NT2/D1 (cell line): ENCODE data around the gene ACOT4.
A peak's percentile ranks its signal among the peaks of the same experiment; 100 is the strongest.
"Not testable (repeated sequence)": the region's sequence is repeated elsewhere in the genome, so short reads cannot be mapped to it uniquely, and the experiment has no call there.

Source experiments
- DNase-seq: peaks from one replicate; pipeline ENCODE4 v3.0.0-alpha.2; 2011; ENCODE audit warnings: low read depth, low spot score
- H3K27me3 ChIP-seq: 2 replicates; pipeline ENCODE4 v1.6.0; 2011; ENCODE audit warnings: mild to moderate bottlenecking; ENCODE audit not compliant: insufficient read length, insufficient read depth
- H3K36me3 ChIP-seq: 2 replicates; pipeline ENCODE4 v1.6.1; 2011; ENCODE audit warnings: mild to moderate bottlenecking, low read length, mixed read lengths; ENCODE audit not compliant: insufficient read depth, insufficient read length
- H3K4me1 ChIP-seq: 2 replicates; pipeline ENCODE4 v1.5.1; 2011; ENCODE audit not compliant: insufficient read depth, insufficient read length
- H3K4me3 ChIP-seq: 2 replicates; pipeline ENCODE4 v1.5.1; 2011; ENCODE audit warnings: low read depth; ENCODE audit not compliant: insufficient read length
- H3K9ac ChIP-seq: 2 replicates; pipeline ENCODE4 v1.6.0; 2011; ENCODE audit warnings: low read depth; ENCODE audit not compliant: insufficient read length
- H3K9me3 ChIP-seq: 2 replicates; pipeline ENCODE4 v1.5.1; 2011; ENCODE audit warnings: mild to moderate bottlenecking, low read length; ENCODE audit not compliant: insufficient read depth
- SUZ12 ChIP-seq: IDR thresholded peaks from 2 replicates; pipeline ENCODE4 v1.6.1; 2011; ENCODE audit not compliant: insufficient read length, insufficient read depth; ENCODE audit errors: extremely low read depth
- YY1 ChIP-seq: IDR thresholded peaks from 2 replicates; pipeline ENCODE4 v1.6.1; 2011; ENCODE audit not compliant: insufficient read length, insufficient read depth
- ZNF274 ChIP-seq: IDR thresholded peaks from 2 replicates; pipeline ENCODE4 v1.6.1; 2011; ENCODE audit warnings: mild to moderate bottlenecking, low read depth, low read length

Gene ACOT4

DNA sequence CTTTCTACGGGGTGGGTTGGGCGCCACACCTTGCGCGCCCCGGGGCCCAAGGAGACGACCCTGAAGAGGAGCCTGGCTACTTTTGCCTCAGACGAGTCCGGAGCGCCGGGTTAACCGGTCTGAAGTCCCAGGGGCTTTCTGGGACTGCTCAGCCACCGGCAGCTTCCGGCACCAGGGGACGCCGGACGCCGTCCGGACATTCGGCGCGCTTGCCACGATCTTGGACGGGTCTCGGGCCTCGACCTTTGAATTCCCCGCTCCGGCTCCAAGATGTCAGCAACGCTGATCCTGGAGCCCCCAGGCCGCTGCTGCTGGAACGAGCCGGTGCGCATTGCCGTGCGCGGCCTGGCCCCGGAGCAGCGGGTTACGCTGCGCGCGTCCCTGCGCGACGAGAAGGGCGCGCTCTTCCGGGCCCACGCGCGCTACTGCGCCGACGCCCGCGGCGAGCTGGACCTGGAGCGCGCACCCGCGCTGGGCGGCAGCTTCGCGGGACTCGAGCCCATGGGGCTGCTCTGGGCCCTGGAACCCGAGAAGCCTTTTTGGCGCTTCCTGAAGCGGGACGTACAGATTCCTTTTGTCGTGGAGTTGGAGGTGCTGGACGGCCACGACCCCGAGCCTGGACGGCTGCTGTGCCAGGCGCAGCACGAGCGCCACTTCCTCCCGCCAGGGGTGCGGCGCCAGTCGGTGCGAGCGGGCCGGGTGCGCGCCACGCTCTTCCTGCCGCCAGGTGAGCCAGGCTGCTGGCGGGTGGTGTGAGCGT, at the start of gene ACOT4:
TSS of gene ACOT4 (plus strand) at position 184 of the 760 bp plus-strand sequence. CDS start at position 271, 87 bp downstream.
- Histone ChIP-seq H3K36me3 (no peaks in the 10 kb centered on the region), H3K27me3 (peaks cover 19% of the 10 kb centered on the region), H3K9me3 (no peaks in the 10 kb centered on the region), H3K4me3 (peak within 1 kb of the TSS; percentile 67), H3K9ac (peak within 1 kb of the TSS; percentile 79), H3K4me1 (no peaks in the 10 kb centered on the region)
- DNase-seq: no peak
- no peak for TF ChIP-seq YY1
- no peak for TF ChIP-seq SUZ12
- no peak for TF ChIP-seq ZNF274

DNA sequence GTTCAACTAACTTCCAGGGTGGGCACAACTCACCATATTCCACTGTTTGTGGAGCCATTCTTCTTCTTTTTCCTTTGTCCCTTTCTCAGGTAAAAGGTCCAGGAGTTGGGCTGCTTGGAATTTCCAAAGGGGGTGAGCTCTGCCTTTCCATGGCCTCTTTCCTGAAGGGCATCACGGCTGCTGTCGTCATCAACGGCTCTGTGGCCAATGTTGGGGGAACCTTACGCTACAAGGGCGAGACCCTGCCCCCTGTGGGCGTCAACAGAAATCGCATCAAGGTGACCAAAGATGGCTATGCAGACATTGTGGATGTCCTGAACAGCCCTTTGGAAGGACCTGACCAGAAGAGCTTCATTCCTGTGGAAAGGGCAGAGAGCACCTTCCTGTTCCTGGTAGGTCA, 48.7 kb upstream of the ACOT4 start:
- H3K27me3 ChIP-seq, H3K36me3 ChIP-seq, H3K9me3 ChIP-seq, DNase-seq, H3K9ac ChIP-seq, H3K4me1 ChIP-seq, H3K4me3 ChIP-seq: not testable (repeated sequence)

DNA sequence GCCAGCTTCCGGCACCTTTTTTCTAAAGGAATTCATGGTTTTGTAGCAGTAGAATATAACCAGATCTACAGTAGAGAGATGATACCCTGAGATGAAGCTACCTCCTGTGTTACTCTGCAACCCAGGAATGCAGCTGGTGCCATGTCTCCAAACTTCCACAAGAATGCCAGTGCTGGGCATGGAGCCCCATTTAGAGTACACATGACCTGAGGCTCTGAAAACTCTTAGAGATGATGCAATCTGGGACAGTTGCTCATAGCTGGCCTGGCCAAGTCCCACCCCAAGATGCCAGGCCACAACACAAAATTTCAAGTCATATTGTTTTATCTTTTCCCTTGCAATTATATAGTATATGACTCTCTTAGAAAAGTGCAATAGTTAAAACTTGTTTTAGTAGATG, 46.3 kb upstream of the ACOT4 start:
- H3K9me3 ChIP-seq, H3K27me3 ChIP-seq, DNase-seq, H3K9ac ChIP-seq, H3K36me3 ChIP-seq, H3K4me3 ChIP-seq, H3K4me1 ChIP-seq: not testable (repeated sequence)

GRCh38 chr14:73549097-73549496, 42.6 kb upstream of the ACOT4 start:
- DNase-seq, H3K36me3 ChIP-seq, H3K4me3 ChIP-seq, H3K9ac ChIP-seq, H3K9me3 ChIP-seq, H3K27me3 ChIP-seq, H3K4me1 ChIP-seq: not testable (repeated sequence)

DNA sequence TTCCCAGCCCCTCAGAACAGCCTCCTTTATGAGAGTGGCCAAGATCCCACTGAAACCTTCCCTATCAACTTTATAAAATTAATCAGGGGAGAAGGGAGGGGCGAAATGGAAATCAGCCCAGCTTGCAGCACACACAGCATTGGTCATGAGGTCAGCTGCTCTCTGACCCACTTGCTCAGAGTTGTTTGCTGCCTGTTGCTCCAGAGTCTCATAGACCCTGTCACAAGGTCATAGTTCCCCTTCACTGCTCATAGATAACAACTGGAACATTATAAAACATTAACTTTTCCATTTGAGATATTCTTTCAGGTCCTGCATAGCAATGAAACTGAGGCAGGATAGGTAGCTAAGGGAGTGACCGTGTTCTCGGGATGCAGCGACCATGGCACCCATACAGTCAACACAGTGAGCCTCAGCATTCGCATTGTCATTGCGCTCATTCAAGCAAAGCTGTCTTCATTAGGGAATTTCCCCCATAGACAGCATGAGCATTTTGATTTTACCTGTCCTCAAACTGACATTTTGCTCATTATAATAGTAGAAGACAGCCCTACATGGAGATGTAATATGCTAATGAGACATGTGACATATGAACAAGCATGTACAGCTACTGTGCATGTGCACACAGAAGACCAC, 41.7 kb upstream of the ACOT4 start:
- H3K4me3 ChIP-seq, DNase-seq, H3K4me1 ChIP-seq, H3K27me3 ChIP-seq, H3K9me3 ChIP-seq, H3K36me3 ChIP-seq, H3K9ac ChIP-seq: not testable (repeated sequence)

- H3K9me3 ChIP-seq: no peaks in the 10 kb centered on the region
- no peaks in the 10 kb centered on the region for H3K27me3 ChIP-seq
- TF ChIP-seq YY1: no peak
- no peak overlapping the region for H3K9ac ChIP-seq
- DNase-seq: no peak
- no peak overlapping the region for H3K4me3 ChIP-seq
- H3K4me1 ChIP-seq: no peaks in the 10 kb centered on the region
- no peaks in the 10 kb centered on the region for H3K36me3 ChIP-seq
Measured at GRCh38 chr14:73553845-73554244, 37.8 kb upstream of the ACOT4 start.

GRCh38 chr14:73557201-73557600, 34.5 kb upstream of the ACOT4 start:
- not testable (repeated sequence) for DNase-seq, H3K27me3 ChIP-seq, H3K4me3 ChIP-seq, H3K4me1 ChIP-seq, H3K36me3 ChIP-seq, H3K9me3 ChIP-seq, H3K9ac ChIP-seq

DNA sequence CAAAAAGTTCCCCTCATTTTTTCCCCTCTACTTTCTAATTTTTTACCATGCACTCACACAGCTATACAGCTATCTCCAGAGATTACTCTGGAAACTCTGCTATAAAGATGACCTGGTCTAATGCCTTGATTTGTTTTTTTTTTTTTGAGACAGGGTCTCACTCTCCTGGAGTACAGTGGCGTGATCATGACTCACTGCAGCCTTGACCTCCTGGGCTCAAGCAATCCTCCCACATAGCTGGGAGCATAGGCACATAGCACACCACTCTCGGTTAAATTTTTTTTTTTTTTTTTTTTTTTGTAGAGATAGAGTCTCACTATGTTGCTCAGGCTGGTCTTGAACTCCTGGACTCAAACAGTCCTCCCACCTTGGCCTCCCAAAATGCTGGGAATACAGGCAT, 33.4 kb upstream of the ACOT4 start:
- H3K9ac ChIP-seq, H3K4me3 ChIP-seq, H3K36me3 ChIP-seq, H3K9me3 ChIP-seq, H3K4me1 ChIP-seq, H3K27me3 ChIP-seq, DNase-seq: not testable (repeated sequence)

GRCh38 chr14:73562256-73562655, 29.4 kb upstream of the ACOT4 start:
- H3K27me3 ChIP-seq, H3K4me3 ChIP-seq, H3K36me3 ChIP-seq, H3K9ac ChIP-seq, H3K9me3 ChIP-seq, DNase-seq, H3K4me1 ChIP-seq: not testable (repeated sequence)

GRCh38 chr14:73562696-73563095, 29.0 kb upstream of the ACOT4 start:
- not testable (repeated sequence) for H3K4me1 ChIP-seq, H3K27me3 ChIP-seq, H3K36me3 ChIP-seq, H3K4me3 ChIP-seq, H3K9ac ChIP-seq, H3K9me3 ChIP-seq, DNase-seq

DNA sequence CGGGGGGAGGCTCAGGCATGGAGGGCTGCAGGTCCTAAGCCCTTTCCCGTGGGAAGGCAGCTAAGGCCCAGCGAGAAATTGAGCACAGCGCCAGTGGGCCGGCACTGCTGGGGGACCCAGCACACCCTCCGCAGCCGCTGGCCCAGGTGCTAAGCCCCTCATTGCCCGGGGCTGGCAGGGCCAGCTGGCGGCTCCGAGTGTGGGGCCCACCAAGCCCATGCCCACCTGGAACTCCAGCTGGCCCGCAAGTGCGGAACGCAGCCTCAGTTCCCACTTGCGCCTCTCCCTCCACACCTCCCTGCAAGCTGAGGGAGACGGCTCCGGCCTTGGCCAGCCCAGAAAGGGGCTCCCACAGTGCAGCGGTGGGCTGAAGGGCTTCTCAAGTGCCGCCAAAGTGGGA, 25.2 kb upstream of the ACOT4 start:
- not testable (repeated sequence) for H3K36me3 ChIP-seq, H3K4me3 ChIP-seq, DNase-seq, H3K9ac ChIP-seq, H3K27me3 ChIP-seq, H3K9me3 ChIP-seq, H3K4me1 ChIP-seq
